Liver (tissue), 9 donors: ENCODE data around the gene USP37. TPM values are rescaled to one million over a fixed set of nuclear protein-coding genes. Genes with fewer than 3 reads are reported as not detected.

Source experiments
- DNase-seq: peaks from one replicate; pipeline ENCODE4 v3.0.0-alpha.2; 2017; ENCODE audit warnings: low spot score
- H3K27ac ChIP-seq, 2 donors: one replicate each; pipeline ENCODE4 v1.7.0; 2013; ENCODE audit warnings: inconsistent platforms in 2 of 2, low read length in 2 of 2, control low read depth in 1 of 2, low read depth in 1 of 2, mild to moderate bottlenecking in 1 of 2
- H3K27me3 ChIP-seq, 4 donors: one replicate each; pipeline versions ENCODE4 v1.6.1 to v1.7.0; 2013; ENCODE audit warnings: low read length in 3 of 4, inconsistent platforms in 1 of 4, mild to moderate bottlenecking in 1 of 4, moderate library complexity in 1 of 4; ENCODE audit not compliant: control insufficient read depth in 4 of 4, insufficient read depth in 4 of 4
- H3K36me3 ChIP-seq, 4 donors: one replicate each; pipeline versions ENCODE4 v1.6.1 to v1.7.0; 2013; ENCODE audit warnings: low read length in 3 of 4, mild to moderate bottlenecking in 3 of 4, low read depth in 1 of 4, moderate library complexity in 1 of 4; ENCODE audit not compliant: control insufficient read depth in 4 of 4, insufficient read depth in 3 of 4
- H3K4me1 ChIP-seq, 4 donors: one replicate each; pipeline versions ENCODE4 v1.6.1 to v1.7.0; 2013; ENCODE audit warnings: low read length in 3 of 4, mild to moderate bottlenecking in 3 of 4, moderate library complexity in 1 of 4; ENCODE audit not compliant: control insufficient read depth in 4 of 4, insufficient read depth in 4 of 4
- H3K4me3 ChIP-seq, 3 donors: one replicate each; pipeline versions ENCODE4 v1.6.1 to v1.7.0; 2013; ENCODE audit warnings: low read length in 3 of 3, control low read depth in 1 of 3, low read depth in 1 of 3, mild to moderate bottlenecking in 1 of 3
- H3K9ac ChIP-seq, 2 donors: one replicate each; pipeline ENCODE4 v1.7.0; 2013; ENCODE audit warnings: low read length in 2 of 2, mild to moderate bottlenecking in 2 of 2, moderate library complexity in 2 of 2, control low read depth in 1 of 2, low read depth in 1 of 2
- H3K9me3 ChIP-seq, 4 donors: one replicate each; pipeline versions ENCODE4 v1.6.1 to v1.7.0; 2013; ENCODE audit warnings: low read length in 3 of 4; ENCODE audit not compliant: control insufficient read depth in 4 of 4
- EGR1 ChIP-seq, 2 donors: IDR thresholded peaks; 2 replicates each; pipeline ENCODE4 v1.6.1; 2016 to 2018; ENCODE audit warnings: antibody characterized with exemption in 2 of 2, low read depth in 2 of 2
- FOXA1 ChIP-seq: IDR thresholded peaks from 2 replicates; pipeline ENCODE4 v1.6.1; 2016; ENCODE audit warnings: antibody characterized with exemption
- FOXA2 ChIP-seq: IDR thresholded peaks from 2 replicates; pipeline ENCODE4 v1.6.1; 2016; ENCODE audit warnings: antibody characterized with exemption
- GABPA ChIP-seq, 2 donors: IDR thresholded peaks in 1 of 2; conservative IDR thresholded peaks in 1 of 2; 2 replicates each; pipeline ENCODE4 v1.6.1; 2016; ENCODE audit warnings: antibody characterized with exemption in 2 of 2, mild to moderate bottlenecking in 1 of 2, moderate library complexity in 1 of 2
- HNF4A ChIP-seq, 2 donors: conservative IDR thresholded peaks; 2 replicates each; pipeline ENCODE4 v1.6.1; 2016; ENCODE audit warnings: antibody characterized with exemption in 2 of 2, mild to moderate bottlenecking in 2 of 2
- HNF4G ChIP-seq: IDR thresholded peaks from 2 replicates; pipeline ENCODE4 v1.6.1; 2016; ENCODE audit warnings: antibody characterized with exemption
- JUND ChIP-seq, 2 donors: IDR thresholded peaks; 2 replicates each; pipeline ENCODE4 v1.6.1; 2016; ENCODE audit warnings: antibody characterized with exemption in 2 of 2
- NR2F2 ChIP-seq: IDR thresholded peaks from 2 replicates; pipeline ENCODE4 v1.6.1; 2016; ENCODE audit warnings: antibody characterized with exemption
- RAD21 ChIP-seq, 2 donors: IDR thresholded peaks; 2 replicates each; pipeline ENCODE4 v1.6.1; 2016; ENCODE audit warnings: antibody characterized with exemption in 2 of 2, mild to moderate bottlenecking in 2 of 2
- RXRA ChIP-seq, 2 donors: IDR thresholded peaks; 2 replicates each; pipeline ENCODE4 v1.6.1; 2017 to 2018; ENCODE audit warnings: antibody characterized with exemption in 2 of 2, mild to moderate bottlenecking in 1 of 2
- SP1 ChIP-seq: IDR thresholded peaks from 2 replicates; pipeline ENCODE4 v1.6.1; 2018; ENCODE audit warnings: antibody characterized with exemption, mild to moderate bottlenecking
- TAF1 ChIP-seq: conservative IDR thresholded peaks from 2 replicates; pipeline ENCODE4 v1.6.1; 2016; ENCODE audit warnings: antibody characterized with exemption, mild to moderate bottlenecking
- YY1 ChIP-seq: IDR thresholded peaks from 2 replicates; pipeline ENCODE4 v1.6.1; 2016; ENCODE audit warnings: antibody characterized with exemption, mild to moderate bottlenecking
- WGBS: extraction: QIAGEN DNeasy Blood & Tissue Kit; methylation state at CpG from one replicate; pipeline ENCODE4 v1.1.7; 2013; 5-methylcytosine and 5-hydroxymethylcytosine counted together
- polyA plus RNA-seq, 2 donors: library from polyadenylated mRNA; stranded (reverse) in 1 of 2; unstranded in 1 of 2; fragments of 200-250 nt in 1 of 2; fragments of >200 nt in 1 of 2; fragmentation: Nextera tagmentation in 1 of 2; extraction: Ambion mirVana in 1 of 2; gene quantifications; one replicate each; pipeline versions ENCODE4 v1.2.1 to v1.2.3, GENCODE V29; 2013 to 2015
- total RNA-seq, 2 donors: library from RNA; depleted of rRNA; stranded (reverse); fragments of >200 nt; gene quantifications; one replicate each; pipeline ENCODE4 v1.2.3, GENCODE V29; 2014
- TF ChIP-seq, protein P1 (sequence below): IDR thresholded peaks from 2 replicates; pipeline ENCODE4 v1.6.1; 2016; ENCODE audit warnings: antibody characterized with exemption, mild to moderate bottlenecking
- TF ChIP-seq, protein P2 (sequence below): IDR thresholded peaks from 2 replicates; pipeline ENCODE4 v1.6.1; 2016; ENCODE audit warnings: antibody characterized with exemption
- TF ChIP-seq, protein P3 (sequence below): IDR thresholded peaks from 2 replicates; pipeline ENCODE4 v1.6.1; 2016; ENCODE audit warnings: antibody characterized with exemption
- TF ChIP-seq, protein P4 (sequence below): IDR thresholded peaks from 2 replicates; pipeline ENCODE4 v1.6.1; 2016; ENCODE audit warnings: antibody characterized with exemption
- donor health status: healthy.
- donor health status: healthy.
- donor health status: healthy.
- donor health status: healthy.
- donor health status: healthy.

USP37 gene
- total and polyA plus RNA-seq, 4 donors = 1.4 to 10.9 (median 4.7) TPM

DNA sequence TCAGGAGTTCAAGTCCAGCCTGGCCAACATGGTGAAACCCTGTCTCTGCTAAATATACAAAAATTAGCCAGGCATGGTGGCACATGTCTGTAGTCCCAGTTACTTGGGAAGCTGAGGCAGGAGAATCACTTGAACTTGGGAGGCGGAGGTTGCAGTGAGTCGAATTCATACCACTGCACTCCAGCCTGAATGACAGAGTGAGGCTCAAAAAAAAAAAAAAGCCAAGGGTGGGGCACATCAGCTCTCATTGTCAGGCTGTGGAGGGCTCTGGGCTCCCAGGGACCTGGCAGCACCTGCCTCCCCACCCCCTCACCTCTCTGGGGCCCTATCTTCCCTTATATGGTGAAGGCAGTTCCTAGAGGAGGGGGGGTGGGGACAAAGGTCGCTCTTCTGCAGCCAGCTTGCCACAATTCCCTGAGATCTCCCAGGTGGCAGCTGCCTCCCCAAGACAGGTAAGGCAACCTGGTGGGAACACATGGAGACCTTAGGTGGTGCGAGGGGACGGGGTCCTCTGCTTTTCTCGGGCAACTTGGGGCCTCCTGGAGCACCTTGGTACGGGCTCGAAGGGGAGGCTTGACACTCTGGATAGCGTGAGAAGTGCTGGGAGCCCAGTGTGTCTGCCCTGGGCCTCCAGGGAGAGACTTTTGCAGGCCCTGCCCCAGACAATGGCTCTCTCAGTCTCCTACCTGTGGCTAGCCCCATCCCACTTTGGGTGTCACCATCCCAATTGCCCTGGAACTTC lies 149.3 kb downstream of the USP37 start, which contains the start of gene VIL1:
Gene VIL1 (plus strand): TSS at position 407 of the 742 bp plus-strand sequence. CDS start 4,656 bp downstream, outside the sequence.
- TF ChIP-seq RXRA (IDR thresholded peaks at IDR 0.05) (peak in 1 of 2 donors; percentile 39), HNF4G (peak; percentile 96), JUND (IDR thresholded peaks at IDR 0.05) (peak in 1 of 2 donors; percentile 28), EGR1 (IDR thresholded peaks at IDR 0.05; ENCODE audit: low read depth in 2 of 2) (peak in 1 of 2 donors; percentile 26), TAF1 (peak; percentile 90), RAD21 (IDR thresholded peaks at IDR 0.05) (peak in 1 of 2 donors; percentile 46), HNF4A (conservative IDR thresholded peaks at IDR 0.05) (peak; percentile 81 to 93), YY1 (no peak), FOXA1 (no peak), FOXA2 (no peak), SP1 (peak; percentile 68)
- TF ChIP-seq, protein P1, sequence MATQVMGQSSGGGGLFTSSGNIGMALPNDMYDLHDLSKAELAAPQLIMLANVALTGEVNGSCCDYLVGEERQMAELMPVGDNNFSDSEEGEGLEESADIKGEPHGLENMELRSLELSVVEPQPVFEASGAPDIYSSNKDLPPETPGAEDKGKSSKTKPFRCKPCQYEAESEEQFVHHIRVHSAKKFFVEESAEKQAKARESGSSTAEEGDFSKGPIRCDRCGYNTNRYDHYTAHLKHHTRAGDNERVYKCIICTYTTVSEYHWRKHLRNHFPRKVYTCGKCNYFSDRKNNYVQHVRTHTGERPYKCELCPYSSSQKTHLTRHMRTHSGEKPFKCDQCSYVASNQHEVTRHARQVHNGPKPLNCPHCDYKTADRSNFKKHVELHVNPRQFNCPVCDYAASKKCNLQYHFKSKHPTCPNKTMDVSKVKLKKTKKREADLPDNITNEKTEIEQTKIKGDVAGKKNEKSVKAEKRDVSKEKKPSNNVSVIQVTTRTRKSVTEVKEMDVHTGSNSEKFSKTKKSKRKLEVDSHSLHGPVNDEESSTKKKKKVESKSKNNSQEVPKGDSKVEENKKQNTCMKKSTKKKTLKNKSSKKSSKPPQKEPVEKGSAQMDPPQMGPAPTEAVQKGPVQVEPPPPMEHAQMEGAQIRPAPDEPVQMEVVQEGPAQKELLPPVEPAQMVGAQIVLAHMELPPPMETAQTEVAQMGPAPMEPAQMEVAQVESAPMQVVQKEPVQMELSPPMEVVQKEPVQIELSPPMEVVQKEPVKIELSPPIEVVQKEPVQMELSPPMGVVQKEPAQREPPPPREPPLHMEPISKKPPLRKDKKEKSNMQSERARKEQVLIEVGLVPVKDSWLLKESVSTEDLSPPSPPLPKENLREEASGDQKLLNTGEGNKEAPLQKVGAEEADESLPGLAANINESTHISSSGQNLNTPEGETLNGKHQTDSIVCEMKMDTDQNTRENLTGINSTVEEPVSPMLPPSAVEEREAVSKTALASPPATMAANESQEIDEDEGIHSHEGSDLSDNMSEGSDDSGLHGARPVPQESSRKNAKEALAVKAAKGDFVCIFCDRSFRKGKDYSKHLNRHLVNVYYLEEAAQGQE = peak; percentile 84
- TF ChIP-seq, protein P2, sequence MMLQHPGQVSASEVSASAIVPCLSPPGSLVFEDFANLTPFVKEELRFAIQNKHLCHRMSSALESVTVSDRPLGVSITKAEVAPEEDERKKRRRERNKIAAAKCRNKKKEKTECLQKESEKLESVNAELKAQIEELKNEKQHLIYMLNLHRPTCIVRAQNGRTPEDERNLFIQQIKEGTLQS = no peak
- TF ChIP-seq, protein P3, sequence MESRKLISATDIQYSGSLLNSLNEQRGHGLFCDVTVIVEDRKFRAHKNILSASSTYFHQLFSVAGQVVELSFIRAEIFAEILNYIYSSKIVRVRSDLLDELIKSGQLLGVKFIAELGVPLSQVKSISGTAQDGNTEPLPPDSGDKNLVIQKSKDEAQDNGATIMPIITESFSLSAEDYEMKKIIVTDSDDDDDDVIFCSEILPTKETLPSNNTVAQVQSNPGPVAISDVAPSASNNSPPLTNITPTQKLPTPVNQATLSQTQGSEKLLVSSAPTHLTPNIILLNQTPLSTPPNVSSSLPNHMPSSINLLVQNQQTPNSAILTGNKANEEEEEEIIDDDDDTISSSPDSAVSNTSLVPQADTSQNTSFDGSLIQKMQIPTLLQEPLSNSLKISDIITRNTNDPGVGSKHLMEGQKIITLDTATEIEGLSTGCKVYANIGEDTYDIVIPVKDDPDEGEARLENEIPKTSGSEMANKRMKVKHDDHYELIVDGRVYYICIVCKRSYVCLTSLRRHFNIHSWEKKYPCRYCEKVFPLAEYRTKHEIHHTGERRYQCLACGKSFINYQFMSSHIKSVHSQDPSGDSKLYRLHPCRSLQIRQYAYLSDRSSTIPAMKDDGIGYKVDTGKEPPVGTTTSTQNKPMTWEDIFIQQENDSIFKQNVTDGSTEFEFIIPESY = no peak
- DNase-seq = peak; percentile 56
- no peaks in the 10 kb centered on the region for H3K27me3 ChIP-seq
- H3K9me3 ChIP-seq = no peaks in the 10 kb centered on the region
- H3K4me3 ChIP-seq = peak within 1 kb of the TSS; percentile 36 to 84 (median 43)
- peak within 1 kb of the TSS in 1 of 2 donors; percentile 78 for H3K27ac ChIP-seq
- peak within 1 kb of the TSS; percentile 13 to 28 for H3K9ac ChIP-seq
- H3K4me1 ChIP-seq = peaks cover 5 to 16% (median 11%) of the 10 kb centered on the region in 4 donors
- WGBS = 50% methylated on average over 9 of the region's 9 CpGs
- H3K36me3 ChIP-seq = no peaks in the 10 kb centered on the region

DNA sequence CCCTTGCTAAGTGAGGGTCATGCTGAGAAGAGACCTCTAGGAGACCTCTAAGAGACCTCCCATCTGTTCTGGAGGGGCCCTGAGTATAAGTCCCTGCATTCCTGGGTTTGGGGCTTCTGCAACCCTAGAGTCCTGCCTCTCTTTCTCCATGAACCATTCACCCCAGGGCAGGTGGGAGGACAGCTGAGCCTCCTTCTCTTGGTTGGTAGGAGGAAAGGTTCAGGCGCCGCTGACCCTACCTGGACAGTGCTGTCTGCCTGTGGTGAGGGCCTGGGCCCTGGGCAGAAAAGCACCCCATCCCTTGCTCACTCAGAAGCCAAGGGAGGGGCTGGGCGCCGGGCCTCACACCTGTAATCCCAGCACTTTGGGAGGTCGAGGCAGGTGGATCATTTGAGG lies 149.8 kb downstream of the USP37 start:
- Histone ChIP-seq H3K4me1 (peaks cover 5 to 16% (median 11%) of the 10 kb centered on the region in 4 donors), H3K36me3 (no peaks in the 10 kb centered on the region), H3K4me3 (no peak overlapping the region), H3K27ac (peak overlapping the region in 1 of 2 donors; percentile 18), H3K9ac (no peak overlapping the region), H3K27me3 (no peaks in the 10 kb centered on the region), H3K9me3 (no peaks in the 10 kb centered on the region)
- DNase-seq = no peak
- WGBS = 85% methylated on average over 5 of the region's 5 CpGs
- no peak for TF ChIP-seq RAD21 (IDR thresholded peaks at IDR 0.05)
- no peak for TF ChIP-seq SP1
- no peak for TF ChIP-seq GABPA (IDR thresholded peaks at IDR 0.05 in 1 of 2, conservative IDR thresholded peaks at IDR 0.05 in 1 of 2)
- TF ChIP-seq FOXA1 = no peak
- TF ChIP-seq, protein P3 = no peak
- TF ChIP-seq, protein P1 = no peak
- no peak for TF ChIP-seq JUND (IDR thresholded peaks at IDR 0.05)
- no peak for TF ChIP-seq RXRA (IDR thresholded peaks at IDR 0.05)
- no peak for TF ChIP-seq FOXA2
- no peak for TF ChIP-seq NR2F2
- TF ChIP-seq EGR1 (IDR thresholded peaks at IDR 0.05; ENCODE audit: low read depth in 2 of 2) = no peak
- no peak for TF ChIP-seq YY1
- TF ChIP-seq HNF4G = no peak
- TF ChIP-seq, protein P4, sequence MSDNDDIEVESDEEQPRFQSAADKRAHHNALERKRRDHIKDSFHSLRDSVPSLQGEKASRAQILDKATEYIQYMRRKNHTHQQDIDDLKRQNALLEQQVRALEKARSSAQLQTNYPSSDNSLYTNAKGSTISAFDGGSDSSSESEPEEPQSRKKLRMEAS = no peak
- no peak for TF ChIP-seq HNF4A (conservative IDR thresholded peaks at IDR 0.05)
